AG20443 (cell line): Measurements from ENCODE around the gene SDK1.

Experiments used
- DNase-seq: peaks from one replicate; pipeline ENCODE4 v3.0.0; 2012; ENCODE audit warnings: low spot score, mixed read lengths

Gene SDK1

DNA sequence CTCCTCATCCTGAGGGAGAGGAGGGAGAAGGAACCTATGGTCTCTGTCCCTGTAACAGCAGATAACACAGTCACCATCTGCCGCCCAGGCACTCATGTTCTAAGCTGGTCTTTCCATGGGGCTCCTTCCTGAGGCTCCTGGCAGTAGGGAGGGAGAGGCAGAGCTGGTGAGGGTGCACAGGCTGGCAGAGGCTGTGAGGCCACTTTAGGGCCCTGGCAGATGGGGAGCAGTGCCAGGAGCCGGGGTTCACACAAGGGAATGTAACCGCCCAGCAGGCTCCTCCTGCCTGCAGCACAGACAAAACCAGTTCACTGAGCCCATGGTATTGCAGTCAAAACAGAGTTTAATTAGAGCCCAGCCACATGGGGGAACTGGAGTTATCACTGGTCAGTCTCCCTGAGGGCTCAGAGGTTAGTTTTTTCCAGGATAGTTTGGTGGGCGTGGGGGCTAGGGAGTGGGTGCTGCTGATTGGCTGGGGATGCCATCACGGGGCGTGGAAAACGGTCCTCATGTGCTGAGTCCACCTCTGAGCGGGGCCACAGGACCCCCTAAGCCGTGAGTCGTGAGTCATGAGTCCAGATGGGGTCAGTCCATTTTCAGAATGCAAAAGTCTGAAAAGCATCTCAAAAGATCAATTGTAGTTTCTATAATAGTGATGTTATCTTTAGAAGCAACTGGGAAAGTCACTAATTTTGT lies 881.7 kb downstream of the SDK1 start:
- DNase-seq, result no peak

DNA sequence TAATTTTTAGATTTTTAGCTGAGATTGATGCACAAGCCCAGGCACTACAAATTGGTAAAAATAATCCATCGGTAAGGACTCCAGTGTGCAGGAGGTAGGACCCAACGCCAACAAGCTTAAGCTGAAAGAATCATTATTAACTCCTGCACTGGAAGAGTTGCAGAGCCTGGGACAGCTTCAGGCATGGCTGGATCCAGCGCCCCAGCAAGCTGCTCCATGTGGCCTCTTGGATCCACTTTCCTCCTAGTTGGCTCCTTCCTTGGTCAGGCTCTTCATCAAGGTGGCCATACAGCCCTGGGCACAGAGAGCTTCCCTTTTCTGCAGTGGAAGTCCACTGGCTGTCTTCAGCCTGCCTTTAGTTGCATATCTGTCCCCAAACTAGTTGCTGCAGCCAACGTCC lies 883.6 kb downstream of the SDK1 start:
- no peak for DNase-seq

DNA sequence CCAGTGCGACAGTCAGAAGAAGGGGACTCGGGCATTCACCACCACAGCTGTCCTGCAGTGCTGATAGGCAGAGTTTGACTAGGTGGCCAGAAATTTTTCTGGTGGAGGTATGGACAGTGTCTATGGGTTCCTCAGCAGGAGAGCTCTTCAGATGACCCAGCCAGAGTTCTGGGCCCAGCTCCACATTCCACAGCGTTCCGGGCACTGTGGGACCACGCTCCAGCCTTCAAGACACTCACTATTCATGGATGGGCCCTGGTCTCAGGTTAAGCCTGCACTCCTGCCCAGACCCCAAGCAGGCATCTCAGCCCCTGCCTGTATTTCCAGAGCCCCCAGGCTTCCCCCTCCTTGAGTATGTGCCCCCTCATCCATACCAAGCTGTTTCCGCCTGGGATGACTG lies 884.1 kb downstream of the SDK1 start:
- no peak for DNase-seq

DNA sequence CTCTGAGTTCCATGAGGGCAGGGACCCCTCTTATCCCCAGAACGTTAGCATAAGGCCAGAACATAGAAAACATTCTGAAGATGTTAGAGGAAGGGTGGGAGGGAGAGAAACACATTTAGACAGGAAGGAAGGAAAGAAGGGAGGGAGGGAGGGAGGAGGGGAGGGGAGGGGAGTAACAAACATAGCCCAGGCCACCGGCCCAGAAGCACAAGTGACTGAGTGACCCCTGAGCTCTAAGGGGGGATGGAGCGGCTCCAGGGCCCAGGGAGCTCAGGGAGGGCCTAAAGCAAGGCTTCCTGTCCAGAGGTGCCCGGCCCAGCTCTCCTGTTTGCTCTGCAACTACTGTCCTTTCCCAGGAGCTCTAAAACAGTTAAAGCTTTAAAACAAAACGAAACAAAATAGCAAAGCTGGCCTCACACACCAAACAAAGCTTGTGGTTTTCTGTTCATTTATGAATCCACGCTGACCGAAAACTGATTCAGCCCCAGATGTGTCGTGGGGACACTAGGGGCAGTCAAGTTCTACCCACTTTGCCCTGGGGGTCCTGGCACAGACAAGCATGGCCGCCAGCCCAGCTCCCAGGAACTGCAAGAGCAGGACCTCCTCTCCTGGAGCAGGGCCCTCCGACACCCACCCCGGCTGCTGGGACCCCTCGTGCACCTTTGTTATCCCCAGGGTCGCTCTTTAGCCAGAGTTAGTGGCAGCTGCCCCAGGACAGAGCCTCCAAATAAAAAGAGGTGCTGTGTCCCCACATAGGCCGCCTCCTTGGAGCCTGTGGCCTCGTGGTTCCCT lies 884.9 kb downstream of the SDK1 start:
- no peak for DNase-seq

DNA sequence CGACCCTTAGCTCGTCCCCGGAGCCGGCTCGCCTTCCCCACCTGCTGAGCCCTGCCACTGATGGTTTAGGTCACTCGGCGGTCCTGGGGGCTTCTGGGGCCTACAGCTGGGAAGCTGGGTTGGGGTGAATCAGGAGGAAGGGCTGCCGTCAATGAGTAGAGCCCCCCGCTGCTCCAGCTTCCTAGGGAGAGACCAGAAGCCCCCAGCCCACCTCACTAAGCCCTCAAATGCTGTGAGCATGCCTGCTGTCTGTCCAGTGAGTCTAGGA lies 885.4 kb downstream of the SDK1 start:
- DNase-seq, result no peak

DNA sequence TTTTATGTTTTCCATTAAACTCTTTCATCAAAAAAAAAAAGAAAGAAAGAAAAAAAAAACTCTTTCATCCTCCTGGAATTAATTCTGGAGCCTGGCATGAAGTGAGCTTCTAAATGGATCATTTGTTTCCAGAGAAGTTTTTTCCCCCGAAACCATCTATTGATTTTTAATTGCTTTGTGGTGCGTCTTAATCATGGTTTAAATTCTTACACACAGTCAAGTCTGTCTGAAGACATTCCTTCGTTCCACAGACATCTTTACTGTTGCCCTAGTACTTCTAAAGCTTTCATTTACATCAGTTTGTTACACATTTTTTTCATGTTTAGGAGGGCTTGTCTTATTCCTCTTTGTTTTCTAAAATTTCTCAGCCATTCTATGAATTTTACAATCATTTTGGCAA lies 887.6 kb downstream of the SDK1 start:
- DNase-seq, result no peak

DNA sequence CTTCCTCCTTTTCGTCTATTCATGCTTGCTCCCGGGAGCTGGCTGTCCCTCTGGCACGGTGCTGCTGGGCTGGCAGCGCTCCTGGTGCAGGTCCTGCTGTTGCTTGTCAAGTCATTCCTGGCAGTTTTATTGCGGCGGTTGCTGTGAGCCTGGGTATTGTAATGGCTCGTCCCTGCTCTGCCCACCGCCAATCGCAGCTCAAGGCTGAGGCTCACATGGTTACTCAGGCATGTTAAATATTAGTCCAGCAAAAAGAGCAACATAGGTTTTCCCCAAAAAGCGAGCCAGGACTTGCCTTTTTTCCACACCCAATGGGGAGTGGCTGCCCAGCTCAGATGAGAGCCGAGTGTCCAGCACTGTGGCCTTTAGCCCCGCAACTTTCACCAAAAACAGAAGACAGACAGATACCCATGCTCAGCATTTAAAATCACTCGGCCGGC lies 888.1 kb downstream of the SDK1 start:
- DNase-seq, result no peak

DNA sequence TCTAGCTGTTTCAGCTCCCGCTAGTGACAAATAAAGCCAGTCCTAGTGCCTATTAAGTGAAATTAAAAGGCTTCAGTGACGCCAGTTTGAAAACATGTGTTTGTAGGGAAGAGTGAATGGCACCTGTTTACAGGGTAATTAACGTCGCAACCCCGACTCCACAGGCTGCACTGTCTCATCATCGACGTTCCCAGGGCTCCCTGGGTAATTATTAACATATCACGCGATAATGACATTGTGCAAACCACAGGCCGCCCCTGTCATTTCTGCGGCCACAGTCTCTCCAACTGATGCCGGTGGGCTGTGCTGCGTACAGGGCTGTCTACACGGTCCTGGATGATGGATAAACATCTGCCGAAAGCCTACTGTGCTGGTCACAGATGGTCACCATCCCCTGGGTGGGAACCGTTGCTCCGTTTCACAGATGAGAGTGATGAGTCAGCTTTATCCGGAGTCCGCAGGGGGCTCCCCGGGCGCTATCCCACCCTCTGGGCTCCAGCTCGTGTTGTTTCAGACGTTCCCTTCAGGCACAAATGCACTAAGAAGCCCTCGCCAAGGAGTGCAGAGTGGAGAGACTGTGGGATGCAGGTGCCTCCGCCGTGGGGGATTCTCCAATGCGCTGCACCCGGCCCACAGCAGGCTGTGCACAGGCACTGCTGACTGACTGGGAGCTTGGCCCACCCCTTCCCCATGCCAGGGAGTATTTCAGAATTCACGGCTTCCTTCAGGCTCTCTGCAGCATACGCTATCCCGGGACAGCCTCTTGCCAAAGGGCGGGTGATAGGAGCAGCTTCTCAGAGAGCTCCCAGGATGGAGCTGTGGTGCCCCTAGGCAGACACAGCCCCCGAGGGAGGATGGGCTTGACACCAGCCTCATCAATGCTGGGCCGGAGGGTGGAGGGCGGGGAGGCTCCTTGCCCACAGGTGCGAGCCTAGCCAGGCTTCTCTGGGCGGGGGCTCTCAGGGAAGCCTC lies 889.2 kb downstream of the SDK1 start:
- DNase-seq, result no peak

DNA sequence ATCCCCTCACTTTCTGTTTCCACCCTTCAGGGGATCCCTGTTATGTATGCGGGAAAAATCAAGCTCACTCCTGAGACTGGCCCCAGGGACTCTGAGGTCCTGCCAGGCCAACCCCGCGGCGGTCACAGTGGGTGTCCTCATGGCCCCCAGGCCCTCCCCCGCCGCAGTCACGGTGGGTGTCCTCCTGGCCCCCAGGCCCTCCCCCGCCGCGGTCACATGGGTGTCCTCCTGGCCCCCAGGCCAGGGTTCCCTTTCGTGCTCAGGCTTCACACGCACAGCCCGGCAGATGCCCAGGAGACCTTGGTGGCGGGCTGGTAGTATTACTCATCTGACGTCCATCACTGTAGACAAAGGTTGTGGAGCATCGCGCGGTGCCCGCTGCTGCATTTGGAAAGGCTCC lies 890.0 kb downstream of the SDK1 start:
- DNase-seq, result no peak

DNA sequence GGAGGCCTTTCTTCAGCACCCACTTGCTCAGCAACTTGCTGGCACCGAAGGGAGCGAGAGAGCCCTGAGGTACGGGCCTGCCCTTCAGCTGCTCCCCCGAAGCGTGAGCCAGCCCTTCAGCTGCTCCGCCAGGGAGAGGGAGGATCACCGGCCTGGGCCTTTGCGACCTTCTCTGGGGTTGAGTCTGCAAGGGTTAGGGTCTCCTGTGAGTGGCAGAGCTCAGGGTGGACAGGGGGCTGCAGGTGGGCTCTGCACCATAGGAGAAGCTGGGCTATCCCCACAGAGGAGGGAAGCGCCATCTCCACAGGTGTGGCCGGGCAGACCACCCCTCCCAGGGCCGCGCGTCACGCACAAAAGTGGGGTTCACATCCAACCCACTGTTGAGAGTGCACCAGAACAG lies 890.5 kb downstream of the SDK1 start:
- DNase-seq, result no peak

DNA sequence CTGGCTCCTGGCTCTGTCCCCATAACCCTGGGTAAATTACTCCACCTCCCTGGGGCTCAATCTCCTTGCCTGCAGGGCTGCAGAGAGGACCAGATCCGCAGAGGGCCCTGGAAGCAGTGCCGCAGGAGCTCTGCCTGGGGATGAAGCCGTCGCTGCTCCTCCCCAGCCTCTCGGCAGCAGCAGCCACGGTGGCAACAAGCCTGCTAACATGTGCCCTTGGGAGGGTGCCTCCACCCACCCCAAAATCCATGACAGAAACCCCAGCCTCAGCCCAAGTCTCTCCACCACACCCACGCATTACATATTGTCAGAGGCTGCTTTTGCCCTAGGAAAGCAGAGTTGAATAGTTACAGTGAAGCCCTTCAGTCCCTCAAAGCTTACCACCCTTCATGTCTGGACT lies 894.6 kb downstream of the SDK1 start:
- DNase-seq, result no peak

DNA sequence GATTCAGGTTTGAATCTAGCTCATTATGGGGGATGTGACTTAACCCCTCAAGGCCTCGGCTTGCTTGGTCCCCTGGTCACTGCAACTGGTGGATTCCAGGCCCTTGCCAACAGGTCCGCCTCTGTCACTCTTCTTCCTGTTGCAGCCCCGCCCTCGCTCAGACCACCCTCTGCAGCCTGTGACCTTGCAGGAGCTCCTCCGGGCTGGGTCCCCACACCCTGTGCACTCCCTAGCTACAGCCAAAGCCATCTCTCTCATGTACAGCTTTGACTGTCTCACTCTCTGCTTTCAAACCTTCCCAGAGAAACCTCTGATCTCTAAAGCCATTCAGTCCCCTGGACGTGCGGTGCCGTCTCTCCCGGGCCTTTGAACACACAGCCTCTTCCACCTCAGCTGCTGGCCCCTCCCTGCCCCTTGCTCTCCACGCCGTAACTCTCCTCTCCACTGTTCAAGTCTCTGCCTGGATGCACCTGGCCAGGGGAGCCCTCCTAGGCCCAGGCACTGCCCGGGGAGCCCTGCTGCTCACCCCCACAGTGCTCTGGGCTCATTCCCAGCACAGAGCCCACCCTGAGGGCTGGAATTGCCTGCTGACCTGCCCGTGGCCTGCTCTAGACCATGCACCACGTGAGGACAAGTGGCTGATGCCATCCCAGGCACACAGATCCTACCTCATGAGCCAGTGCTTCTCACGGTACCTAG lies 895.2 kb downstream of the SDK1 start:
- DNase-seq, result no peak

DNA sequence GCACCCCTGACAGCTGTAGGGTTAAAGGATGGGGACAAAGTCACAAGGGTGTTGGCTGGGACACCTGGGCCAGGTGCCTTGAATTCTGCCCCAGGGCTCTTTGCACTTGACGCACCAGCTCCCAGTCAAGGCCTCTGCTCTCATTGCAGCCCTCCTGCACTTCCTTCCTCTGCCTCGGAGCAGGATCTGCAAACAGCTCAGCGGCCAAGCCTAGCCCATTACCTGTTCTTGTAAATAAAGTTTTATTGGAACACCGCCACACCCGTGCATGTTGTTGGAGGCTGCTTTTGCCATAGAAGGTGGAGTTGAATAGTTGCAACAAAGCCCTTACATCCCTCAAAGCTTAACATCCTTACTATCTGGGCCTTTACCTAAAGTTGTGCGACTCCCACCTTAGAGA lies 897.2 kb downstream of the SDK1 start:
- DNase-seq, result no peak

DNA sequence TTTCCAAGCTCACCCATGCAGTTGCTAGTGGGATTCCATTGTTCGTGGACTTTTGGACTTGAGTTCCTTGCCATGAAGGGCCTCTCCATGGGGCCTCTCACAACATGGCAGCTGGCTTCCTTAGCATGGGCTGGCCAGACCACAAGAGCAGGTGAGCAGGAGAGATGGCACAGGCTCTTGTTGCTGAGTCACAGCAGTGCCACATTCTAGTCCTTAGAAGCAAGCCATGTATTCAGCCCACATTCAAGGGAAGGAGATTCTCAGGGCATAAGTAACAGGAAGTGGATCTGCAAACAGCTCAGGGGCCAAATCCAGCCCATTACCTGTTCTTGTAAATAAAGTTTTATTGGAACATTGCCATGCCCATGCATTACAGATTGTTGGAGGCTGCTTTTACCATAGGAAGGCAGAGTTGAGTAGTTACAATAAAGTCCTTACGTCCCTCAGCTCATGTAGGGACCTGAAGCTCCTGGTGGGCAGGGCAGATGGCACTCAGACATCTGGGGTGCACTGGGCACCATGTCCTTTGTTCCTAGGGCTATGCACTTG lies 899.6 kb downstream of the SDK1 start:
- no peak for DNase-seq

DNA sequence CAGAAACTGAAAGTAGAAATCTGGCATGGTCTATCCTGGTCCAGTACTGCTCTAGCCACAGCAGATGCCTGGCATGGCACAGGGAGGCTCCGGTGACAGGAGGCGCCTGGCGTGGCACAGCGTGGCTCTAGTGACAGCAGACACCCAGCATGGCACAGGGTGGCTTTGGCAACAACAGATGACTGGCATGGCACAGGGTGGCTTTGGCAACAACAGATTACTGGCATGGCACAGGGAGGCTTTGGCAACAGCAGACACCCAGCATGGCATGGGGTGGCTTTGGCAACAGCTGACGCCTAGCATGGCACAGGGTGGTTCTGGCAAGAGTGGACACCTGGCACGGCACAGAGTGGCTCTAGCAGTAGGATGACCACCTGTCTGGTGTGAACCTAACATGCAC lies 900.5 kb downstream of the SDK1 start:
- DNase-seq, result no peak

DNA sequence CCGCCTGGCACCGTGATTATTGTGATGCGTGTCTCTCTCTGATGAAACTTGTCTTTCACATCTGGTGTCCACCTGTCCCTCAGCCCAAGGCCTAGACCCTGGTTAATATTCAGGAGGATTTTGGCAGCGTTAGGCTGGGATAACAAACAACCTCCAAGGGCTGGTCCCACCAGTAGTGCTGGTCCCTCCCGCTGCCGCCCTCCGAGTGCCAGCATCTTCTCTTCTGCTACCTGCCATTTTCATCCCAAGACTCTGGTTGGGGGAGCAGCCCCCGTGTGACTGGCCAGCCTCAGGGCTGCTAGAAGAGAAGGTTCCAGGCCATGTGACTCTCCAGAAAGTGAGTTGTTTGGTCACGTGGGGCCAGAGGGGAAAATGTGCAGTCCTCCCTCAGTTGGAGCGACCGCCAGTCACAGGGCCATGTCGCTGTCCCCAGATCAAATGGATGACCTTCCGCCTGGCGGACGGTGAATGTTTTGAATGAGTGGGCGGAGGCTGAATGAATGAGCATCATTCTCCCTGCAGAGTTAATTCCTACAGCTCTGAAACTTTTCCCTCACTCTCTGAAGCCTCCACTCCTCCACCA lies 901.2 kb downstream of the SDK1 start:
- DNase-seq, result no peak

DNA sequence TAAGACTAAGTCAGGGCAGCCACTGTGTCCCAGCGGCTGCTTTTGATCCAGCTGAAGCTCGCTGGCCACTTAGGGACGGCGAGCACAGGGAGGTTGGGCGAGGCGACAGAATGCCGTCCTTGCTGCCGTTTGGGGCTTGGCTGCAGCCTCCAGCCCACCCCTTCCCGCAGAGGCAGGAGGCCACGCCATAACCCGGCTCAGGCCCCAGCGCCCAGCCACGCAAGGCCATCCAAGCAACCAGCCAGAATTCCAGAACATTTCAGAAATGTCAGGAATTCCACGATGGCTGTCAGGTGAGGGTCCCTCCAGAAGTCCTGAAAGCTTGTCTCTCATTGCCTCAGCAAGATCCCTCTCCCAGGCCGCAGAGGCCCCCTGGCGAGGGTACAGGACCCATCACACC lies 901.9 kb downstream of the SDK1 start:
- DNase-seq, result no peak

DNA sequence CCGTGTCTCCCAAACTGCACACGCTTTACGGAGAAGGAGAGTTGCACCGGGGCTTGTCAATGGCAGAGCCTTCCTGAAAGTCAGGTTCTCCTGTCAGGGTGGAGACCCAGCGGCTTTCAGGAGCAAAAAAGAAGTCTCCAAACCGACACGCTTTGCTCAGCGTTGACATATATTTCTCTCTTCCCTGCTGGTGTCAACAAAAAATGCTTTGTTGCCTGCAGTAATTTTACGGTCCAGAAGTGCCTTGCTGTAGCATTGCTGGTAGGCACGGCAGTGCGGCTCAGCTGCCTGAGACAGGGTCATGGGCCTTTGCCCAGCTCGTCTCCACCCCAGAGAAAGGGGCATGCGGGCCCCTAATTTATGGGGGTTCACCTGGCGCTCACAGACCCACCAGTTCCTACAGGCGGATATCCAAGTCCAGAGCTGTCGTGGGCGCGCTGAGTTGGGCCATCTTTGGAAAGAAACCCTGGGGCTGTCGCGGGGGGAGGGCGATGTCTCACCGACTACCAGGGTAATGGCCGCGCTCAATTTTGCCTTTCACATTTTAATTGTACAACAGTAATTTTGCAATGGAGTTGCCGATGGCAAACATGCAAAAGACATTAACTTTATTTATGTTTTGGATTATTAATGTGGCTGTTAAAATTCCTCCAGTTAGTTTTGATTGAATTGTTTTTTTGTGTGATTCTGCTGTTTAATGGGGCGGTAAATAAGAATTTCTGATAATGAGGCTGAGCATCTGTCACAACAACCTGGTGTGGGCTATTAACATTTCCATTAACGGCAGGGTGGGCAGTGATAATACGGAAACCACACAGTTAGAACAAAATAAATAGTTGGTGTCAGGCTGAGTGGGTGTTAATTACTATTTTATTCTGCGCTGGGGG lies 902.8 kb downstream of the SDK1 start:
- DNase-seq, result no peak

DNA sequence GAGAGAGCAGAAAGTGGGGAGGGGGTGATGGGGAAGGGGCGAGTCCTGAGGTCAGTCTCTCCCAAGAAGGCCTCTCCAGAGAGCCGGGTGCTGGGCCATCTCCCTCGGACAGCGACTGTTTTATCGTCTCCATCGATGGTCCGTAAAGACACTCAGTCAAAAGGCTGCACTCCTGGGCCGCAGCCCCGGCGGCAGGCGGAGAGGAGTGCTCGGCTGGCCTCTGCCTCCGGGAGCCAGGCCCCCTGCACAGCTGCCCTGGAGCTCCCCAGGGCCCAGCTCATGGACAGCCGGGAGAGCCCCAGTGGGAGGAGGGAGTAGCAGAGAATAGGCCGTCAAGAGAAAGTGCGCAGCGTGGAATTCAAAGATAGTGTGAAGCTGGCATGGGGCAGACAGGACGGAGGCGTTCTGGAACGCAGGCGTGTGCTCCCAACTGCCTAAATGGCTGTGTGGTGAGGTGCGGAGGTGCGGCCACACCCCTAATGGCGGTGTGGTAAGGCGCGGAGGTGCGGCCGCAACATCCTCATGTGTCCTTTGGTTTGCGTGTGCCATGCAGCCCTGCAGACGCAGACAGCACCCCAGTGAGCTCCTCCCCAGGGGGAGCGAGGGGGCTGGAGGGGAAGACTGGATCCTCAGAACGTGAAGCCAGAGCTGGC lies 903.6 kb downstream of the SDK1 start:
- DNase-seq, result no peak

DNA sequence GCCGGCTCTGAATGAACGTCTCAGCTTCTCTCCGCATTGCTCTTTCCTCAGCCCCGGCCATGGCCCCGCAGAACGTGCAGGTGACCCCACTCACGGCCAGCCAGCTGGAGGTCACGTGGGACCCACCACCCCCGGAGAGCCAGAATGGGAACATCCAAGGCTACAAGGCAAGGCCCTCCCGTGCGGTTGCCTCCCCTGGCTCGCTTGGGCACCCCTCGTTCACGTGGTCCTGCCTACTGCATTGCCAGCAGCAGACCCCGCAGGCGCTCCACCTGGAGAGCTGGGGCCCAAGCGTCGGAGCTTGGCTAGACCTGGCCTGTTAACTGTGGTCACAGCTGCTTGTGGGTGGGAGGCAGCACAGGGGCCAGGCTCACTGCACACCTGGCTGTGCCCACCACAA lies 904.8 kb downstream of the SDK1 start:
- no peak for DNase-seq
